Measurements from ENCODE around the gene TMEM127. TPM values are rescaled to one million over a fixed set of nuclear protein-coding genes. Genes with fewer than 3 reads are reported as not detected.
A peak's percentile ranks its signal among the peaks of the same experiment; 100 is the strongest.

The TMEM127 gene
- total RNA-seq, 2 donors from 2014 or later, result 27.0 to 28.3 TPM

DNA sequence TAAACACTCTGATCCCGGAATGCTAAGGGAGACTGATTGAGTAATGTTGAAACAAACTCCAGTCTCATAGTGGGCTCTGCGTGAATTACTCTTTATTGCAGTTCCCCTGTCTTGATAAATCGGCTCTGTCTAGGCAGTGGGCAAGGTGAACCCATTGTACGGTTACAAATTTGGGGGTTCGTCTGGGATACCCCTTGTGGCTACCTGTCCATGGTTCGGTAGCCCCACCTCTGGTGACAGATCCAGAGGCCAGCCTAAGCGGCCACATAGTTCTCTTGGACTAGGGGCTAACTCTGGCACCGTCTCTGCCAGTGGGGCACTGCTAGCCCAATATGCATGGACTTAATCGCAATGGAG is 56.1 kb downstream of the TMEM127 start:
- Mint-ChIP-seq H3K4me3 (peak overlapping the region; percentile 89), H3K36me3 (ENCODE audit: low read depth) (peaks cover 14% of the 10 kb centered on the region), H3K4me1 (peaks cover 45% of the 10 kb centered on the region), H3K9me3 (no peaks in the 10 kb centered on the region), H3K27me3 (ENCODE audit: insufficient read depth) (no peaks in the 10 kb centered on the region), H3K27ac (peak overlapping the region; percentile 96)
- WGBS, 2 experiments (ENCODE audit: insufficient coverage in 1 of 2, insufficient read length in 1 of 2), result 92% methylated on average over 9 of the region's 9 CpGs
- H3K4me1 ChIP-seq (ENCODE audit: control insufficient read depth, insufficient read depth, low read length), result peaks cover 2% of the 10 kb centered on the region
- TF ChIP-seq, protein P1, sequence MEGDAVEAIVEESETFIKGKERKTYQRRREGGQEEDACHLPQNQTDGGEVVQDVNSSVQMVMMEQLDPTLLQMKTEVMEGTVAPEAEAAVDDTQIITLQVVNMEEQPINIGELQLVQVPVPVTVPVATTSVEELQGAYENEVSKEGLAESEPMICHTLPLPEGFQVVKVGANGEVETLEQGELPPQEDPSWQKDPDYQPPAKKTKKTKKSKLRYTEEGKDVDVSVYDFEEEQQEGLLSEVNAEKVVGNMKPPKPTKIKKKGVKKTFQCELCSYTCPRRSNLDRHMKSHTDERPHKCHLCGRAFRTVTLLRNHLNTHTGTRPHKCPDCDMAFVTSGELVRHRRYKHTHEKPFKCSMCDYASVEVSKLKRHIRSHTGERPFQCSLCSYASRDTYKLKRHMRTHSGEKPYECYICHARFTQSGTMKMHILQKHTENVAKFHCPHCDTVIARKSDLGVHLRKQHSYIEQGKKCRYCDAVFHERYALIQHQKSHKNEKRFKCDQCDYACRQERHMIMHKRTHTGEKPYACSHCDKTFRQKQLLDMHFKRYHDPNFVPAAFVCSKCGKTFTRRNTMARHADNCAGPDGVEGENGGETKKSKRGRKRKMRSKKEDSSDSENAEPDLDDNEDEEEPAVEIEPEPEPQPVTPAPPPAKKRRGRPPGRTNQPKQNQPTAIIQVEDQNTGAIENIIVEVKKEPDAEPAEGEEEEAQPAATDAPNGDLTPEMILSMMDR (conservative IDR thresholded peaks at IDR 0.05), result no peak
- peak overlapping the region; percentile 98 for H3K4me3 ChIP-seq (ENCODE audit: low read length)
- peak overlapping the region; percentile 70 for H3K9ac ChIP-seq (ENCODE audit: extremely low read depth, low read length, poor library complexity, severe bottlenecking)
- H3K27me3 ChIP-seq (ENCODE audit: control insufficient read depth, insufficient read depth, low read length, poor library complexity, severe bottlenecking), result no peaks in the 10 kb centered on the region
- DNase-seq, result no peak
- no peaks in the 10 kb centered on the region for H3K9me3 ChIP-seq (ENCODE audit: control insufficient read depth, low read length)
- peaks cover 5% of the 10 kb centered on the region for H3K36me3 ChIP-seq (ENCODE audit: control insufficient read depth, insufficient read depth, low read length)
- no peak overlapping the region for H3K27ac ChIP-seq (ENCODE audit: low read depth, low read length)

DNA sequence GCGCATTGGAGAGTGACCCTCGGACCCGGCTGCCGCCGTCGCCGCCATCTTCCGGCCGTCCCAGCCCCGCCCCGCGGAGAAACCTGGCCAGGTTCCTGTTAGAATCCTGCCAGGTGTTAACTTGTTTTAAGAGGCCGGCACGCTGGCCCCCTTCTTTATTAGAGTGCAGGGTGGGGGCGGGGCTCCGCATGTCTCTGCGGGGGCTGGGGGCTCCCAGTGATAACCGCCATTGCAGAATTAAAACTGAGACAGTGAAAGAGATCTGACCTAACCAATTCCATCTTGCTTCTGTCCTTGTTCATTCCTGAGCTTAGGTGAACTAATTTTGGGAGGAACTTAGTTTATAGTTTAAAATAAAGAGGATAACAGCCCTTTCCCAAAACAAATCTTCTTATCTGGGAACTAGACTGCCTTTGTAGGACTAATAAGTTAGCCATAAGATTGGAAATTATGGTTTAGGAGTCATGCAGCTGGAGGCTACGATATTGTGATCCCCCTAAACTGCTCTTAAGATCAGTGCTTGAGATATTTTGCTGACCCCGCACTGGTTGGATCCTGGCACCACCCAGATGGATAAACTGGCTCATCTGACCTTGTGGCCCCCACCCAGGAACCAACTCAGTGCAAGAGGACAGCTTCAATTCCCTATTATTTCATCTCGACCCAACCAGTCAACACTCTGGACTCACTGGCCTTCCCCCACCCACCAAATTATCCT is 56.6 kb downstream of the TMEM127 start:
- peak overlapping the region; percentile 39 for H3K27ac ChIP-seq (ENCODE audit: low read depth, low read length)
- no peaks in the 10 kb centered on the region for H3K27me3 ChIP-seq (ENCODE audit: control insufficient read depth, insufficient read depth, low read length, poor library complexity, severe bottlenecking)
- H3K9me3 ChIP-seq (ENCODE audit: control insufficient read depth, low read length), result no peaks in the 10 kb centered on the region
- DNase-seq, result no peak
- peak overlapping the region; percentile 70 for H3K9ac ChIP-seq (ENCODE audit: extremely low read depth, low read length, poor library complexity, severe bottlenecking)
- H3K9me3 Mint-ChIP-seq, result no peaks in the 10 kb centered on the region
- TF ChIP-seq, protein P1 (conservative IDR thresholded peaks at IDR 0.05), result no peak
- H3K4me3 ChIP-seq (ENCODE audit: low read length), result peak overlapping the region; percentile 98
- H3K4me3 Mint-ChIP-seq, result peak overlapping the region; percentile 89
- 11 to 26% methylated on average over 3 to 21 of the region's 21 CpGs for WGBS, 2 experiments (ENCODE audit: insufficient coverage in 1 of 2, insufficient read length in 1 of 2)
- peaks cover 14% of the 10 kb centered on the region for H3K36me3 Mint-ChIP-seq (ENCODE audit: low read depth)
- peaks cover 2% of the 10 kb centered on the region for H3K4me1 ChIP-seq (ENCODE audit: control insufficient read depth, insufficient read depth, low read length)
- peaks cover 48% of the 10 kb centered on the region for H3K4me1 Mint-ChIP-seq
- peak overlapping the region; percentile 96 for H3K27ac Mint-ChIP-seq
- H3K36me3 ChIP-seq (ENCODE audit: control insufficient read depth, insufficient read depth, low read length), result peaks cover 5% of the 10 kb centered on the region
- H3K27me3 Mint-ChIP-seq (ENCODE audit: insufficient read depth), result no peaks in the 10 kb centered on the region

DNA sequence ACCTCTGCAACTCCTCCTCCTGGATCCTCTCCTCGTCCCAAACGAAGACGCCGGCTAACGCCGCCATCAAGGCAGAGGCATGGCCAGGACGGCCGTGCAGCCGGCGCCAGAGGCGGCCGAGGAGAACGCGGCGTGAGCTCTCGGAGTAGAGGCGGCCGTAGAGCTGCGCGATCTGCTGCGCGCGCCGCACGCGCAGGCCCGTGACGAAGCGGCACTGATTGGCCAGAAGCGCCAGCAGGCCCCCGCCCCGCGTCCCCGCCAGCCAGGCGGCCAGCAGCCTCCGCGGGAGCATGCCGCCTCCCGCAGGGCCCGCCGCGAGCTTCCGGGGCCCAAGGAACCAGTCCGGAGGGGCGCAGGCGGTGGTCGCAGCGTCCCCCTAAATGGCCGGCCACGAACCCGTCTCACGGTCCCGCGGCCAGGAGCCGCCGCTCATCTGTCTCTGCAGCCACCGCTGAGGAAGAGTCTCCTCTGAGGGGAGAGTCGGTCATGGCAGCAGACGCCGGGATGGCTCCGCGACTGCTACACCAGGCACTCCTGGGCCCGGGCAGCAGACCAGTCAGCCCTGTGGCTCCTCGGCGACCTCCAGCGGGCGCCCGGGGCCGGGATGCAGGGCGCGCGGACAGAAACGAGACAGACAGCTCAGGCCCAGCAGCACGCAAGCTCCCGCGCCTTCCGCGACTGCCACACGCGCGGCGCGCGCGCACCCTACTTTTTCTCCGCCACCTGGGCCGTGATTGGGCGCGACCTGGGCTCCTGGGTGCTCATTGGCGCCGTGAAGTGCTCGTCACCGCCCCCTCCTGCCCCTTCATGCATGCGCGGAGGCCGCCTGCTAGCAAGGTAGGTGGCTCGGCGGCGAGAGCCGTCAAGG is 57.4 kb downstream of the TMEM127 start, which contains the start of gene STARD7:
Gene STARD7, minus strand, starts transcription at position 685 of the 868 bp plus-strand sequence. Its CDS starts 393 bp downstream, at position 292.
- TF ChIP-seq, protein P1 (conservative IDR thresholded peaks at IDR 0.05), result peak; percentile 42
- Histone ChIP-seq H3K36me3 (ENCODE audit: control insufficient read depth, insufficient read depth, low read length) (peaks cover 5% of the 10 kb centered on the region), H3K27me3 (ENCODE audit: control insufficient read depth, insufficient read depth, low read length, poor library complexity, severe bottlenecking) (no peaks in the 10 kb centered on the region), H3K9me3 (ENCODE audit: control insufficient read depth, low read length) (no peaks in the 10 kb centered on the region), H3K4me1 (ENCODE audit: control insufficient read depth, insufficient read depth, low read length) (peaks cover 2% of the 10 kb centered on the region), H3K27ac (ENCODE audit: low read depth, low read length) (peak within 1 kb of the TSS; percentile 90), H3K4me3 (ENCODE audit: low read length) (peak within 1 kb of the TSS; percentile 98), H3K9ac (ENCODE audit: extremely low read depth, low read length, poor library complexity, severe bottlenecking) (peak within 1 kb of the TSS; percentile 81)
- peak within 1 kb of the TSS; percentile 96 for H3K27ac Mint-ChIP-seq
- 0% methylated on average over 37 to 100 of the region's 100 CpGs for WGBS, 2 experiments (ENCODE audit: insufficient coverage in 1 of 2, insufficient read length in 1 of 2)
- no peaks in the 10 kb centered on the region for H3K9me3 Mint-ChIP-seq
- H3K36me3 Mint-ChIP-seq (ENCODE audit: low read depth), result peaks cover 14% of the 10 kb centered on the region
- H3K4me1 Mint-ChIP-seq, result peaks cover 52% of the 10 kb centered on the region
- peak within 1 kb of the TSS; percentile 89 for H3K4me3 Mint-ChIP-seq
- peak; percentile 99 for DNase-seq
- no peaks in the 10 kb centered on the region for H3K27me3 Mint-ChIP-seq (ENCODE audit: insufficient read depth)

All from endodermal cell (in vitro differentiated cells).